ENCODE results near the gene CLMN.

The CLMN gene

DNA sequence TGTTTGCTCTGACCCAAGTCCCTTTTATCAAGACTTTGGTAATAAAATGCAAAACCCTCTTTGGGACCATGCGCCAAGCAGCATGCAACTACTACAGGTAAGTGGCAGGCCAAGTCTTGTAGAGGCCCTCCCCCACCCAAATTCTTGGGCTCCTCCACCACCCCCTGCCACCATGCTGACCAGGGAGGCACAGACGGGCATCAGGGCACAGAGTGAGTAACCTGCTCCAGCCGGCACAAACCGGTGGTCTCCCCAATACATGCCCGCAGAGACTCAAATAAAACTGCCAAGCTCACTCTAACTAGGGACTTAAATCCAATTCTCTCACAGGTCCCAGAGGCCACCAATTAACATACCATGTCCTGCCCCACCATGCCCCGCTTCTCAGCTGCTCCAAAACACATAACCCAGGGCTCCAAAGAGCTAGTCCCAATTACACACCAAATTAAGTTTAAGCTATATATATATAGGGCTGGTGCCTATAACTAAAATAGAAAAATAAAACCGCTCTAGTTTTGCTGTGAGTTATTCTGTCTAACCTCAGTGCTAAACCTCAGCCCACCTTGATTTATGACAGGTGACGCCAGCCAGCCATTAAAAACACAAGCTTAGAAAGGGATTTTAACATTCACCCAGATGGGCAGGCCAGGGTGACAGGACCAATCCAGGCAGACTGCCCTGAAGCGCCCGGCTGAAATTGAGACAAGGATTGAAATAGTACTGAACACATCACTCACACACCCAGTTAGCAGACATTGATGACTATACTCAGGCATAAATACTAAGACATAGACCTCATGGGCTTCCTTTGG is 81.0 kb downstream of the CLMN start:
- DNase-seq (ENCODE audit: insufficient read length, low spot score) (no peak), FAIRE-seq (no peak)
- no peak for TF ChIP-seq POLR2A (IDR thresholded peaks at IDR 0.05; ENCODE audit: low read depth, low read length)

- no peak for FAIRE-seq
- no peak for DNase-seq (ENCODE audit: insufficient read length, low spot score)
- TF ChIP-seq POLR2A (IDR thresholded peaks at IDR 0.05; ENCODE audit: low read depth, low read length), result no peak
Measured at GRCh38 chr14:95237958-95238340, 81.8 kb downstream of the CLMN start.

GRCh38 chr14:95237121-95237957 is 82.4 kb downstream of the CLMN start:
- no peak for DNase-seq (ENCODE audit: insufficient read length, low spot score)
- FAIRE-seq, result no peak
- TF ChIP-seq POLR2A (IDR thresholded peaks at IDR 0.05; ENCODE audit: low read depth, low read length), result no peak

- no peak for TF ChIP-seq POLR2A (IDR thresholded peaks at IDR 0.05; ENCODE audit: low read depth, low read length)
- no peak for DNase-seq (ENCODE audit: insufficient read length, low spot score)
- FAIRE-seq, result no peak
Measured at GRCh38 chr14:95236221-95236620, 83.5 kb downstream of the CLMN start.

DNA sequence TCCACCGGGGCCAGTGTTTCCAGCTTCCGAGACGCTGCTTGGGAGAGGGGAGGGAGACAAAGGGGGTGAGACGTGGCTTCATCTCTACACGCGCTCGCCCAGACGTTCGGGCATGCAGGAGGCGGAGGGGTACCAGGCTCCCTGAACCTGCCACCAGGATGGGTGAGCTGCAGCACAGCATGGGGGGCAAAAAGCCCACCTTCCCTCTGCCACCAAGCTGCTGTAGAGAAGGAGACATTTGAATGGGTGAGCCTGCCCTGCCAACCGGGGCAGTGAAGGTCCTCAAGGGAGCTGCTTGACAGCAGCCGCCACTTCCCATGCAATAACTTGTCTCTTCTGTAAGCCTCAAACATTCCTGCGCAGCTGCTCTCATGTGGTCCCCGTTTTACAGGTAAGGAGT is 83.9 kb downstream of the CLMN start:
- TF ChIP-seq POLR2A (IDR thresholded peaks at IDR 0.05; ENCODE audit: low read depth, low read length), result no peak
- DNase-seq (ENCODE audit: insufficient read length, low spot score) (no peak), FAIRE-seq (no peak)

DNA sequence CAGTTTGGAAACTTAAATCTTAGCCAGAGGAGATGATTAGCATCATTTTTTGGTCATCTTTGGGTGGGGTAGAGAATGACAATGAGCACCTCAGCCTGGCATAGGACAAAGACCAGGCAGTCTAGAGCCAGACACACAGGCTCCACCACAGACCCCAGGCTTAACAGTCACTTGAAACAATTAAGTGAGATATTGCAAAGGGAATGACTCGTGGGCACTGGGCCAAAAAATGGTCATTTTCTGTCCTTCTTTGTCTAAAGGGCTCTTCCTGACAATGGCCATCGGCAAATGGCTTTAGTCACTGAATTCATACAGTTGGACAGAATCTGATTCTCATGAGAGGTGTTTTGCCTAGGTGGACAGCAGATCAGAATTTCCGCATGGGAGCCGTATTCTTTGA is 84.4 kb downstream of the CLMN start:
- DNase-seq (ENCODE audit: insufficient read length, low spot score) (no peak), FAIRE-seq (no peak)
- no peak for TF ChIP-seq POLR2A (IDR thresholded peaks at IDR 0.05; ENCODE audit: low read depth, low read length)

GRCh38 chr14:95234426-95234825 is 85.3 kb downstream of the CLMN start:
- DNase-seq (ENCODE audit: insufficient read length, low spot score), result no peak
- no peak for FAIRE-seq
- no peak for TF ChIP-seq POLR2A (IDR thresholded peaks at IDR 0.05; ENCODE audit: low read depth, low read length)

DNA sequence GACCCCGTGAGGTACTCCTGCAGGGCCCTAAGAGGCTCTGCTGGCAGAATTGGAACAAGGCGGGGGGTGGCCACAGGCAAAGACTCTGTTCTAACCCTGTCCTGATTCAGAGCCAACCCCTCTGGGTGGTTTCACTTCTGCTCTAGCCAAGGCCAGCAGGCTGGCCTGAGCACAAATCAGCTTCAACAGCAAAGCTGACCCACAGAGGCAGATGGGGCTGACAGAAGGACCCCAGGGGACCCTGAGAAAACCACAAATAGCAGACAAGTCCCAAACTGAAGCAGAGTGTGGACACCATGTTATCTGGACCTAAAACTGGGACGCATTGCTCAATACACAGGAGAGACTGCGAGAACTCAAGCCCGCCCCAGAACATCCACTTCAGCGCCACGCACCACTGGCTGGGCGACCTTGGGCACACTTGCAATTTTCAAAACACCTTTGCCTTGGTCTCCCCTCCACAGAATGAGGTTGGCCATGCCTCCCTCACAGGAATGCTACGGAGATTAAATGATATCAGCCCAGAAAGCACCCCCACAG is 85.9 kb downstream of the CLMN start:
- TF ChIP-seq POLR2A (IDR thresholded peaks at IDR 0.05; ENCODE audit: low read depth, low read length), result no peak
- DNase-seq (ENCODE audit: insufficient read length, low spot score) (no peak), FAIRE-seq (no peak)

DNA sequence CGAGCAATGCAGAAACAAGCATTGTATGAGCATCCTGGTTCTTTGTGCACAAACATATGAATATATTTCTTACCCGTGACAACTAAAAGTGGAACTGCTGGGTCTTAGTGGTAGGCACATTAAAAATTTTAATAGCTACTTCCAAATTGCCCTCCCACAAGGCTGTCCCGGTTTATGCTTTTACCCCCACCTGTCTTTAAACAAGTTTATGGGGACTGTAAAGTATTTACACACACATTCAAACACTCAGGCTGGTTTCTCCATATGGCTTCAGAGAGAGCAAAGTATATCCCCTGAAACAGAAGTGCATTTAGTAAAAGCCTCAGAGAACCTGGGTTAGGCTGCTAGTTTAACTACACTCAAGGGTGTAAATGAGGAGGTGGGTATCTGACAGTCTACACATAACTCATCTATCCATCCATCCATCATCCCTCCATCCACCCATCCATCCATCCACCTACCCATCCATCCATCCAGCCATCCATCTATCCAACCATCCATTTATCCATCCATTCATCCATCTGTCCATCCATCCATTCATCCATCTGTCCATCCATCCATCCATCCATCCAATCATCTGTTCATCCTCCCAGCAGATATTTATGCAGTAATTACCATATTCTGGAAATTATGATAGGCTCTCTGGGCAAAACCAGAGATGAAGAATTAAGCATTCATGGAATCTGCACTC is 86.7 kb downstream of the CLMN start:
- TF ChIP-seq POLR2A (IDR thresholded peaks at IDR 0.05; ENCODE audit: low read depth, low read length), result no peak
- FAIRE-seq, result no peak
- no peak for DNase-seq (ENCODE audit: insufficient read length, low spot score)

- DNase-seq (ENCODE audit: insufficient read length, low spot score) (no peak), FAIRE-seq (no peak)
- no peak for TF ChIP-seq POLR2A (IDR thresholded peaks at IDR 0.05; ENCODE audit: low read depth, low read length)
Measured at GRCh38 chr14:95231966-95232633, 87.6 kb downstream of the CLMN start.

GRCh38 chr14:95229749-95230148 is 90.0 kb downstream of the CLMN start:
- FAIRE-seq (no peak), DNase-seq (ENCODE audit: insufficient read length, low spot score) (no peak)
- TF ChIP-seq POLR2A (IDR thresholded peaks at IDR 0.05; ENCODE audit: low read depth, low read length), result no peak

DNA sequence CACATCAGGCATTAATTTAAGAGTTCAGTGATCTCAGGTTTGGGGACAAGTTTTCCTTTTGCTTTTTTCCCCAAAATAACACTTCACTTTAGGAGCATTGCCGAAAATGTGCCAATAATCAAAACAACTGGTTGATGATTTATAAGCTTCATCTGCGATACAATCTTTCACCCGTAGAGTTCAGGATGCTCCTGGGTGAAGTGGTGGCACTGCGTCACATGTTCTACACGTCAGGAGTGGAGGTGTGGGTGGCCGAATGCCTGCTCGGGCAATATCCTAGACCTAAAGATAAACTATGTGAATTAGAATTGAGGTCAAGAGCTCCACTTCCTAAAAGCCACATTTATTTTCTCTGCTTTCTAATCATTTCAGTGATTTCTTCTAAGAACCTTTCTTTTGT is 91.5 kb downstream of the CLMN start:
- DNase-seq (ENCODE audit: insufficient read length, low spot score) (no peak), FAIRE-seq (no peak)
- no peak for TF ChIP-seq POLR2A (IDR thresholded peaks at IDR 0.05; ENCODE audit: low read depth, low read length)

- DNase-seq (ENCODE audit: insufficient read length, low spot score) (no peak), FAIRE-seq (no peak)
- TF ChIP-seq POLR2A (IDR thresholded peaks at IDR 0.05; ENCODE audit: low read depth, low read length), result no peak
Measured at GRCh38 chr14:95227279-95227860, 92.3 kb downstream of the CLMN start.

Data from H54 (cell line).